SH-SY5Y (cell line): ENCODE results near the gene RABGGTA.

Experiments used
- GATA2 ChIP-seq: IDR thresholded peaks from 2 replicates; pipeline ENCODE4 v1.6.1; 2011; ENCODE audit warnings: mild to moderate bottlenecking, low read depth, low read length
- GATA3 ChIP-seq: IDR thresholded peaks from 2 replicates; pipeline ENCODE4 v1.6.1; 2011; ENCODE audit warnings: low read depth, mild to moderate bottlenecking, low read length, moderate library complexity

DNA sequence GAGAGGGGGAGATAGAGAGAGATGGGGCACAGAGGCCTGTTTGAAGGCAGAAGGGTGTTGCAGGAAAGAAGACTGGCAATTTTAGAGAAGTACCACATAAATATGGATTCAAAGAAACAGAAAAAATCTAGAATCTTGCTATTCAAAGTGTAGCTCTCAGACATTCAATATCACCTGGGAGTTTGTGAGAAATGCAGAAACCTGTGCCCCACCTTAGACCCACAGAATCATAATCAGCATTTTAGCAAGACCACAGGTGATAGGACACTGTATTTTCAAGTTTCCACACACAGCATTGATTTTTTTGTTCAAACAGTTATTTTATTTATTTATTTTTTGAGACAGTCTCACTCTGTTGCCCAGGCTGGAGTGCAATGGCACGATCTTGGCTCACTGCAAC, 42.5 kb downstream of the RABGGTA start:
- TF ChIP-seq GATA2 (no peak), GATA3 (no peak)
